ENCODE measurements around the gene USP46. TPM values are rescaled to one million over a fixed set of nuclear protein-coding genes. Genes with fewer than 3 reads are reported as not detected.

Gene USP46
- total and polyA plus RNA-seq, 2 of the 8 experiments (the other 6 are each of a cell fraction or from before 2014, with no cell fraction given), result 10.6 to 62.4 TPM

DNA sequence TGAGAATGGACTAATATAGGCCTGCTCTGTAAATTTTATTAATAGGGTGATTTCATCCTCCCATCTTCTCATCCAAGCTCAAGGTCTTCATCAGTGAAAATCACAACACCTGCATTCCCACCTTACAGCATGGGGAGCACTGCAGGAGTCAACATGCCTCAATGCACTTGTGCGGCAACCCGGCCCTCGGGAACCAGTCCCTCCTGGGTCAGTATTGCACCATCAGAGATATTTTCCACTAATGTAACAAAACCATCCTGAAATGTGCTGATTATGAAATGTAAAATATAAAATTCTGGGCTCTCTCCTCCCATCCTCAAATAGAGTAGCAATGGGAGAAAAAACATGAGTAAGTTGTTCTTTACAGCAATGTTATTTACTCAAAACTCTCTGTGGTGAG is 13.0 kb downstream of the USP46 start:
- ChIA-PET POLR2A (ENCODE audit: partially characterized antibody) (interaction anchor here (0.7 to 2.4 kb wide), 4 partner anchors 12 to 76 kb away, joined by 3 to 9 read pairs (median 4); no protein-coding TSS in a partner anchor), CTCF (ENCODE audit: partially characterized antibody) (interaction anchor here (0.7 to 2.2 kb wide), 3 partner anchors 26 to 336 kb away, joined by 3 to 8 read pairs (median 4); no protein-coding TSS in a partner anchor)
- Histone ChIP-seq H3K79me2 (ENCODE audit: control insufficient read depth in 1 of 2, insufficient read depth in 2 of 2, low read length in 2 of 2) (peaks cover 27 to 100% of the 10 kb centered on the region in 2 experiments), H3K36me3 (ENCODE audit: control insufficient read depth in 2 of 4, insufficient read depth in 4 of 4, low read length in 3 of 4) (peaks cover 0 to 2% (median 0%) of the 10 kb centered on the region in 4 experiments; a peak in 1 of 8 replicates), H3K9ac (replicated peaks in 1 of 4; ENCODE audit: extremely low read depth in 1 of 4, low read depth in 3 of 4, low read length in 3 of 4) (no peak overlapping the region), H4K20me1 (replicated peaks in 1 of 2; ENCODE audit: control insufficient read depth in 1 of 2, insufficient read depth in 2 of 2, low read length in 2 of 2) (peaks cover 13 to 36% of the 10 kb centered on the region in 2 experiments), H3K23me2 (ENCODE audit: low read depth, low read length) (no peaks in the 10 kb centered on the region), H2BK120ac (replicated peaks; ENCODE audit: low read depth, low read length) (no peak overlapping the region), H3K56ac (replicated peaks; ENCODE audit: insufficient read length, low read depth, low read length) (no peak overlapping the region), H2BK15ac (ENCODE audit: low read length) (no peak overlapping the region), H2BK20ac (ENCODE audit: low read length) (no peak overlapping the region), H3K79me1 (ENCODE audit: low read depth, low read length) (peaks cover 14% of the 10 kb centered on the region), H3K4me1 (replicated peaks in 1 of 4; ENCODE audit: control insufficient read depth in 3 of 4, insufficient read depth in 4 of 4, low read length in 3 of 4) (peaks cover 1 to 17% (median 5%) of the 10 kb centered on the region in 4 experiments; a peak in 4 of 7 replicates), H3K4me2 (ENCODE audit: insufficient read depth in 1 of 2, low read depth in 2 of 2, low read length in 2 of 2) (no peak overlapping the region), H3K4me3 (ENCODE audit: extremely low read depth in 1 of 4, insufficient read depth in 2 of 4, low read depth in 3 of 4, low read length in 4 of 4) (no peak overlapping the region), H4K91ac (replicated peaks; ENCODE audit: insufficient read length, low read length) (no peak overlapping the region), H3K18ac (ENCODE audit: extremely low read depth, low read length) (no peak overlapping the region), H4K8ac (ENCODE audit: extremely low read depth, insufficient read depth, low read length) (no peak overlapping the region), H3K14ac (ENCODE audit: insufficient read length) (no peak overlapping the region), H2BK5ac (ENCODE audit: low read depth, low read length) (no peak overlapping the region), H2BK12ac (ENCODE audit: low read depth, low read length) (no peak overlapping the region), H3K9me3 (ENCODE audit: insufficient read depth in 2 of 2, low read depth in 1 of 2, low read length in 1 of 2) (no peaks in the 10 kb centered on the region), H3K4ac (replicated peaks; ENCODE audit: insufficient read length, low read depth, low read length) (no peak overlapping the region), H2AFZ (ENCODE audit: low read length) (no peak overlapping the region), H4K5ac (ENCODE audit: insufficient read length, low read depth, low read length) (no peak overlapping the region), H3K27ac (ENCODE audit: low read depth, low read length) (no peak overlapping the region), H3K23ac (ENCODE audit: insufficient read length) (no peak overlapping the region), H2AK5ac (ENCODE audit: low read depth, low read length) (no peak overlapping the region), H3K27me3 (replicated peaks in 1 of 4; ENCODE audit: control insufficient read depth in 3 of 4, extremely low read depth in 1 of 4, insufficient read depth in 3 of 4, low read length in 3 of 4) (no peaks in the 10 kb centered on the region)
- TF ChIP-seq SP1 (IDR thresholded peaks at IDR 0.05; ENCODE audit: low read depth, low read length) (no peak), HDAC6 (IDR thresholded peaks at IDR 0.05; ENCODE audit: low read depth, low read length) (no peak), GTF2F1 (IDR thresholded peaks at IDR 0.05; ENCODE audit: borderline replicate concordance, low read depth, low read length) (no peak), CBX8 (IDR thresholded peaks at IDR 0.05; ENCODE audit: borderline replicate concordance, low read depth, low read length) (no peak), ZNF274 (IDR thresholded peaks at IDR 0.05; ENCODE audit: borderline replicate concordance, extremely low read depth, low read length) (no peak), HDAC2 (IDR thresholded peaks at IDR 0.05; ENCODE audit: borderline replicate concordance in 1 of 2, low read depth in 2 of 2, low read length in 2 of 2) (no peak), JUN (IDR thresholded peaks at IDR 0.05; ENCODE audit: low read depth, low read length) (no peak), CEBPB (IDR thresholded peaks at IDR 0.05; ENCODE audit: low read depth, low read length) (no peak), FOSL1 (IDR thresholded peaks at IDR 0.05; ENCODE audit: insufficient read depth, low read depth, low read length) (no peak)
- no peak for DNase-seq (ENCODE audit: low read depth in 1 of 2, low spot score in 2 of 2)
- 93% methylated on average over 3 of the region's 3 CpGs; no CpG with 5 or more reads in 1 of the 2 experiments for WGBS, 2 experiments (ENCODE audit: extremely low coverage in 1 of 2, insufficient coverage in 1 of 2, insufficient read length in 1 of 2, insufficient replicate concordance in 2 of 2, low coverage in 1 of 2, low lambda C conversion rate in 2 of 2, missing lambda C conversion rate in 1 of 2)
- FAIRE-seq, result no peak
